ENCODE results near the gene GRXCR1. TPM values are rescaled to one million over a fixed set of nuclear protein-coding genes. Genes with fewer than 3 reads are reported as not detected.

GRXCR1 gene
- total RNA-seq, 1 donor from 2014 or later, result not detected

DNA sequence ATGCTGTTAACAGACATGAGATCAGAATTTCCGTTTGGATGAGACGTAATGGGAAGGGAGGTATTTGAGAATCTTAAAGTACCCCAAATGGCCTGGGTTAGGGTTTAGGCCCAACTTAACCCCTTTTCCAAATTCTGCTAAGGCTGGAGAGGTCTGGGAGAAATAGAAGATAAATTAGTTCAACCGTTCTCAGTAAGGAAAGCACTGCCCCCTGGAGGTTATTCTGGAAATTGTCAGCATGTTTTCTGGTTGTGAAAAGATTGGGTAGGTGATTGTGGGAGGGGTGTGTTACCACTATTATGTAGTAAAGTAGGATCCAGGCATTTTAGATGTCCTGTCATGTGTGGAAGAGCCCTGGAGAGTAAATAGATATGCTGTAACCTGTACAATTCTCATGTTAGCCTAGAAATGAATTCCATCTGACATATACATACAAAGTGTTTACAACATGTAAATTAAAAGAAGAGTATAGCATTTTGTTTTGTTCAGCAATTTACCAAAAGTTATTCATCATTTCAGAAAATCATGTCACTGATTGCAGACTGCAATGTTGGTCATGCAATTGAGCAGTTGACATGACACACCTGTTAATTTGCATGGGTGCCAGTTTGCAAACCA lies 26.8 kb upstream of the GRXCR1 start:
- peaks cover 15% of the 10 kb centered on the region for H3K27me3 Mint-ChIP-seq (ENCODE audit: low read depth)

DNA sequence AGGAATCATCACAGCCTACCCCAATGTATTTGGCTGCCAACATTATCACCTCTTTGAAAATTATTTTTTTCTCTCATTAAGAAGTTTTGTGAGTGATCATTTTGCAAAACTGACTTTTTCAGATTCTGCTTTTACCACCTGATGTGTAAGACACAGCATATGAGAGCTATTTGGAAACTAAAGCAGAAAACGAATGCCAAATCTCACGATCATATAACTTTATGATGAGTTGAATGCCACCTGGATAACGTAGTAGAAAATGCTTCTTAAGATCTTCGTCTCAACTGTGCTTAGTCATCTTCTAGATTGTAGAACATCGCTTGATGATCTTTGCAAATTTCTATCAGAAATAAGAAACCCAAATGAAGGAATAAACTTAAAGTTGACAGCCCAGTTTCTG lies 21.3 kb upstream of the GRXCR1 start:
- no peak for DNase-seq (ENCODE audit: low spot score in 2 of 2, unreplicated experiment in 2 of 2)
- H3K27me3 Mint-ChIP-seq (ENCODE audit: low read depth), result peaks cover 15% of the 10 kb centered on the region
- peaks cover 15% of the 10 kb centered on the region for H3K4me1 Mint-ChIP-seq
- TF ChIP-seq, protein P1, sequence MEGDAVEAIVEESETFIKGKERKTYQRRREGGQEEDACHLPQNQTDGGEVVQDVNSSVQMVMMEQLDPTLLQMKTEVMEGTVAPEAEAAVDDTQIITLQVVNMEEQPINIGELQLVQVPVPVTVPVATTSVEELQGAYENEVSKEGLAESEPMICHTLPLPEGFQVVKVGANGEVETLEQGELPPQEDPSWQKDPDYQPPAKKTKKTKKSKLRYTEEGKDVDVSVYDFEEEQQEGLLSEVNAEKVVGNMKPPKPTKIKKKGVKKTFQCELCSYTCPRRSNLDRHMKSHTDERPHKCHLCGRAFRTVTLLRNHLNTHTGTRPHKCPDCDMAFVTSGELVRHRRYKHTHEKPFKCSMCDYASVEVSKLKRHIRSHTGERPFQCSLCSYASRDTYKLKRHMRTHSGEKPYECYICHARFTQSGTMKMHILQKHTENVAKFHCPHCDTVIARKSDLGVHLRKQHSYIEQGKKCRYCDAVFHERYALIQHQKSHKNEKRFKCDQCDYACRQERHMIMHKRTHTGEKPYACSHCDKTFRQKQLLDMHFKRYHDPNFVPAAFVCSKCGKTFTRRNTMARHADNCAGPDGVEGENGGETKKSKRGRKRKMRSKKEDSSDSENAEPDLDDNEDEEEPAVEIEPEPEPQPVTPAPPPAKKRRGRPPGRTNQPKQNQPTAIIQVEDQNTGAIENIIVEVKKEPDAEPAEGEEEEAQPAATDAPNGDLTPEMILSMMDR (IDR thresholded peaks at IDR 0.05; ENCODE audit: unreplicated experiment), result no peak
- no peak overlapping the region for H3K4me3 Mint-ChIP-seq
- H3K9me3 Mint-ChIP-seq, result no peaks in the 10 kb centered on the region
- H3K36me3 Mint-ChIP-seq, result no peaks in the 10 kb centered on the region
- no peak overlapping the region for H3K27ac Mint-ChIP-seq

More for the DNA sequence above, 26.8 kb upstream of the GRXCR1 start:
- H3K27ac Mint-ChIP-seq, result no peak overlapping the region
- no peaks in the 10 kb centered on the region for H3K9me3 Mint-ChIP-seq
- H3K36me3 Mint-ChIP-seq, result no peaks in the 10 kb centered on the region
- H3K4me1 Mint-ChIP-seq, result no peaks in the 10 kb centered on the region
- DNase-seq (ENCODE audit: low spot score in 2 of 2, unreplicated experiment in 2 of 2), result peak in 1 of 2 experiments; percentile 55
- H3K4me3 Mint-ChIP-seq, result no peak overlapping the region
- TF ChIP-seq, protein P1 (IDR thresholded peaks at IDR 0.05; ENCODE audit: unreplicated experiment), result peak; percentile 81

DNA sequence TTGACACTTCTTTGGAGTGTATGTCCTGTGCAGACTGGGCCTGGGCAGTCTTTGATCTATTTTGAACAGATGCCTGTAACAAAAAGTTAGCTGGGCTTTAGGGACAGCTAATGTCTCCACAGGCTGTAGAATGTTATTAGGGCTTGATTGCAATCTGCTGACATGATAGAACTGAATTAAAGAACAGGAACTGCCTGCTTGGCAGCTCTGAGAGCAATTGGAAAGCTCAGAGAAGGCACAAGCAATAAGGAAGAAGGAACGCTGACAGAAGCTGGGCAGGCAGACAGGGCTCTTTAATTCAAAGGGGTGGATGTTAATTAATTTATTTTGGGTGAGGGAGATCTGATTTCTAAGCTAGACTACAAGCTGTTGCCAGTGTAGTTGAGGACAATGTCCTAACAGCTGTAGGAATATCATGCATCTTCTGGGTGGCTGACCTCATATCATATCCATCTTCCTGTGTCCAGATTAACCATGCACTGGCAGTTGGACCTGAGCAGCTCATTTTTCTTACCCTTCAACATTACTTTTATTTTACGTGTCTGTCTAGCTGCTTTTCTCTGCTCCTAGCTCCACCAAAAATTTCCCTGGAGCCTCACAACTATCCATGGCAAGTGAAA lies 20.7 kb upstream of the GRXCR1 start:
- no peaks in the 10 kb centered on the region for H3K9me3 Mint-ChIP-seq
- no peak overlapping the region for H3K4me3 Mint-ChIP-seq
- H3K27ac Mint-ChIP-seq, result peak overlapping the region; percentile 21
- TF ChIP-seq, protein P1 (IDR thresholded peaks at IDR 0.05; ENCODE audit: unreplicated experiment), result no peak
- no peaks in the 10 kb centered on the region for H3K36me3 Mint-ChIP-seq
- DNase-seq (ENCODE audit: low spot score in 2 of 2, unreplicated experiment in 2 of 2), result no peak
- H3K27me3 Mint-ChIP-seq (ENCODE audit: low read depth), result peaks cover 17% of the 10 kb centered on the region
- peaks cover 15% of the 10 kb centered on the region for H3K4me1 Mint-ChIP-seq

DNA sequence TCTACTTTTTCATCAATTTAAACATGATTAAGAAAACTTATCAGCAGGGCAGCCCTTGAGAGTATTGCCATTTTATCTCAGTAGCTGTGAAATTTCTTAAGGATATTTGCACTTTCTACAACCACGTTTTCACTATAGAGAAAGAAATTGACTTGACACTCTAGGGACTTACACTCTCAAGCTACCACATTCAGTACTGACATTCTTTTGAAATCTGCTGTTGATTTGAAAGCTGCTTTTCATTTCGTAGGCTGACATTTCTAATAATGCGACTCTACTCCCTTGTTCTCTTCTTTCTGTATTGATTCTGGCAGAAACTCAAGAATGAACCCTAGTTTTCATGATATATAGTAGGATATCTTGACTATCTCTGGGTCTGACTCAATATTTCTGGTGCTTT lies 13.7 kb upstream of the GRXCR1 start:
- Mint-ChIP-seq H3K27ac (no peak overlapping the region), H3K9me3 (no peaks in the 10 kb centered on the region), H3K4me3 (no peak overlapping the region), H3K4me1 (no peaks in the 10 kb centered on the region), H3K27me3 (ENCODE audit: low read depth) (peaks cover 25% of the 10 kb centered on the region), H3K36me3 (no peaks in the 10 kb centered on the region)
- TF ChIP-seq, protein P1 (IDR thresholded peaks at IDR 0.05; ENCODE audit: unreplicated experiment), result no peak
- DNase-seq (ENCODE audit: low spot score in 2 of 2, unreplicated experiment in 2 of 2), result no peak

DNA sequence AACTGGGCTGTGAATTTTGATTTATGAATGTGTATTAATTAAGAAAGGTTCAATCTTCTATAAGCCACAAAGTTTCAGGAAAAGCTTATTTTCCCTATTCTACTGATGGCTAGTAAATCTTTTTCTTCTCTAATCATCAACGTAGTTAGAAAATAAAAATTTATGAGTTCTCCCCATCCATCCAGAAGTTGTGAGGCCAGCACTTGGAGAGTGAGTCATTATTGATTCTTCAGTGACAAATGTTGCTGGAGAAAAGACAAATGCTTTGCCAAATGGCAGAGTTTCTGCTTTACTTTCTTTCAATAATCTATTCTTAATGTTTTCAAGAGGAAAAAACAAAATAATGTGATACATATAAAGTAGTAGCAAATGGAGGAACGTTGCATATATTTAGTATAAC lies 11.3 kb upstream of the GRXCR1 start:
- Mint-ChIP-seq H3K4me1 (no peaks in the 10 kb centered on the region), H3K9me3 (peaks cover 6% of the 10 kb centered on the region), H3K27ac (no peak overlapping the region), H3K27me3 (ENCODE audit: low read depth) (peaks cover 26% of the 10 kb centered on the region), H3K4me3 (no peak overlapping the region), H3K36me3 (no peaks in the 10 kb centered on the region)
- TF ChIP-seq, protein P1 (IDR thresholded peaks at IDR 0.05; ENCODE audit: unreplicated experiment), result no peak
- no peak for DNase-seq (ENCODE audit: low spot score in 2 of 2, unreplicated experiment in 2 of 2)

All from mesothelial cell of epicardium (in vitro differentiated cells).